Measurements from ENCODE around the gene MITF. TPM values are rescaled to one million over a fixed set of nuclear protein-coding genes. Genes with fewer than 3 reads are reported as not detected.

MITF gene
- total and polyA plus RNA-seq, 2 of the 4 experiments (the other 2 are of a cell fraction) = 6.5 to 16.7 TPM

GRCh38 chr3:69695443-69695842 lies 43.8 kb upstream of the MITF start:
- Histone ChIP-seq H2BK20ac (ENCODE audit: low read depth, low read length) (no peak overlapping the region), H2BK15ac (ENCODE audit: low read depth, low read length) (no peak overlapping the region), H4K20me1 (ENCODE audit: insufficient read depth, low read length) (no peaks in the 10 kb centered on the region), H3K18ac (ENCODE audit: low read depth, low read length) (no peak overlapping the region), H3K79me1 (ENCODE audit: low read depth in 1 of 2, low read length in 2 of 2) (no peaks in the 10 kb centered on the region), H4K8ac (ENCODE audit: low read depth in 2 of 2, low read length in 2 of 2) (no peak overlapping the region), H2AK9ac (replicated peaks; ENCODE audit: low read depth, low read length, poor library complexity) (no peak overlapping the region), H3K27me3 (ENCODE audit: control insufficient read depth, insufficient read depth, low read length) (no peaks in the 10 kb centered on the region), H3K9ac (ENCODE audit: low read depth, low read length) (no peak overlapping the region), H2AK5ac (ENCODE audit: low read depth, low read length) (no peak overlapping the region), H3K23ac (ENCODE audit: low read depth, low read length) (no peak overlapping the region), H3K4me1 (ENCODE audit: control insufficient read depth, insufficient read depth, low read length) (peaks cover 2% of the 10 kb centered on the region; the same call in 1 of the 2 replicates), H2AFZ (replicated peaks; ENCODE audit: low read length, poor library complexity) (no peak overlapping the region), H3K9me3 (ENCODE audit: control insufficient read depth, insufficient read depth, low read length) (no peaks in the 10 kb centered on the region; the same call in 1 of the 2 replicates), H3K56ac (ENCODE audit: extremely low read depth, insufficient read depth, low read length) (no peak overlapping the region), H3K4me3 (ENCODE audit: insufficient read depth, low read depth, low read length) (no peak overlapping the region), H4K5ac (ENCODE audit: low read depth, low read length) (no peak overlapping the region), H2BK120ac (ENCODE audit: low read depth, low read length) (no peak overlapping the region), H2BK5ac (ENCODE audit: low read depth, low read length, poor library complexity, severe bottlenecking) (no peak overlapping the region), H3K36me3 (ENCODE audit: control insufficient read depth, insufficient read depth, low read length) (no peaks in the 10 kb centered on the region), H3K4me2 (ENCODE audit: low read depth, low read length) (no peak overlapping the region), H3K27ac (ENCODE audit: insufficient read depth, low read length) (no peak overlapping the region), H4K91ac (ENCODE audit: insufficient read depth, low read depth, low read length) (no peak overlapping the region), H3K14ac (replicated peaks; ENCODE audit: low read depth, low read length) (no peak overlapping the region), H3K9me1 (ENCODE audit: insufficient read depth, low read length) (peaks cover 2% of the 10 kb centered on the region; the same call in 1 of the 2 replicates), H3K4ac (ENCODE audit: low read depth, low read length) (no peak overlapping the region)
- POLR2A ChIA-PET (ENCODE audit: unreplicated experiment) = no interaction called here
- ATAC-seq (ENCODE audit: low read depth) (no peak), DNase-seq (no peak)
- intact Hi-C loops (cut with micrococcal nuclease) (no loop called here), dilution Hi-C loops (cut with HindIII; ENCODE audit: low sequenced_read_pairs, unreplicated experiment) (loop anchor here (25.0 kb wide), 1 partner anchor 242 kb away; no protein-coding TSS in a partner anchor), in situ Hi-C loops (cut with MboI; ENCODE audit: low sequenced_read_pairs) (no loop called here)
- no TSS peak for BruUV-seq (replicated peaks)
- CTCF ChIA-PET = interaction anchor here (1.8 kb wide), 1 partner anchor 96 kb away, joined by 5 read pairs; no protein-coding TSS in a partner anchor
- no CpG with 5 or more reads among the region's 2 CpGs for WGBS, 2 experiments (ENCODE audit: extremely low coverage in 2 of 2, insufficient read length in 1 of 2)
- TF ChIP-seq MXI1 (IDR thresholded peaks at IDR 0.05; ENCODE audit: borderline replicate concordance, low read depth, low read length) (no peak), MAFK (IDR thresholded peaks at IDR 0.05; ENCODE audit: low read depth, low read length) (no peak)

Data from IMR-90 (cell line).